Right lobe of liver (tissue), 4 donors: Measurements from ENCODE around the gene RAET1L.

Experiments
- POLR2A ChIP-seq: fragments of 450-650 bp; IDR thresholded peaks from one replicate; pipeline ENCODE4 v1.6.1; 2017; ENCODE audit warnings: antibody characterized with exemption, mild to moderate bottlenecking
- TF ChIP-seq, protein P1 (sequence below), 4 donors: fragments of 200-600 bp in 3 of 4; fragments of 450-650 bp in 1 of 4; IDR thresholded peaks; one replicate each; pipeline versions ENCODE4 v1.5.1 to v1.8.0; 2016 to 2022; ENCODE audit warnings: antibody characterized with exemption in 4 of 4, mild to moderate bottlenecking in 2 of 4
- donor health status: DM: no; HTN: no; CAD: no.
- donor health status: DM: no; HTN: no; CAD: no.
- donor health status: DM: no; HTN: yes; CAD: no.

DNA sequence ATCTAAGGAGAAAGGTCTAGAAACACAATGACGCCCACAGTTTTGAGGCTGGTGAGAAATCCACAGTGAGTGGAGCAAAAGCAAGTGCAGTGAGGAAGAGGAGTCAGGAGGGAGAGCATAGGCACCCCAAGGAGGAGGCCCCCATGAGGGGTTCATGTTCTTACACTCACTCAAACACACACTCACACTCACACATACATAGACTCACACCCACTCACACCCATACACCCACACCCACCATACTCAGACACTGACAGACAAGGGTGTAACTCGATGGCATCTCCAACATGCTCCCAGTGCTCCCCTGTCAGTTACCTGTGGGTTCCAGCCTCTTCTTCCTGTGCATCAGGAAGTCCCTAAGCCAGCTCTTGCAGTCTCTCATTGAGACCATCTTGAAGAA, 39.8 kb upstream of the RAET1L start:
- no peak for TF ChIP-seq POLR2A
- TF ChIP-seq, protein P1, sequence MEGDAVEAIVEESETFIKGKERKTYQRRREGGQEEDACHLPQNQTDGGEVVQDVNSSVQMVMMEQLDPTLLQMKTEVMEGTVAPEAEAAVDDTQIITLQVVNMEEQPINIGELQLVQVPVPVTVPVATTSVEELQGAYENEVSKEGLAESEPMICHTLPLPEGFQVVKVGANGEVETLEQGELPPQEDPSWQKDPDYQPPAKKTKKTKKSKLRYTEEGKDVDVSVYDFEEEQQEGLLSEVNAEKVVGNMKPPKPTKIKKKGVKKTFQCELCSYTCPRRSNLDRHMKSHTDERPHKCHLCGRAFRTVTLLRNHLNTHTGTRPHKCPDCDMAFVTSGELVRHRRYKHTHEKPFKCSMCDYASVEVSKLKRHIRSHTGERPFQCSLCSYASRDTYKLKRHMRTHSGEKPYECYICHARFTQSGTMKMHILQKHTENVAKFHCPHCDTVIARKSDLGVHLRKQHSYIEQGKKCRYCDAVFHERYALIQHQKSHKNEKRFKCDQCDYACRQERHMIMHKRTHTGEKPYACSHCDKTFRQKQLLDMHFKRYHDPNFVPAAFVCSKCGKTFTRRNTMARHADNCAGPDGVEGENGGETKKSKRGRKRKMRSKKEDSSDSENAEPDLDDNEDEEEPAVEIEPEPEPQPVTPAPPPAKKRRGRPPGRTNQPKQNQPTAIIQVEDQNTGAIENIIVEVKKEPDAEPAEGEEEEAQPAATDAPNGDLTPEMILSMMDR (IDR thresholded peaks at IDR 0.05): no peak
